HG03045 (cell line): Measurements from ENCODE around the gene USH2A.
"Not testable (repeated sequence)": the region's sequence is repeated elsewhere in the genome, so short reads cannot be mapped to it uniquely, and the experiment has no call there.

Experiments used
- ATAC-seq: cut with Tn5 transposase; IDR thresholded peaks from one replicate; pipeline ENCODE4 v1.9.1; 2021; ENCODE audit warnings: mild to moderate bottlenecking, moderate library complexity; ENCODE audit not compliant: unreplicated experiment

Gene USH2A

GRCh38 chr1:216057063-216057462, 366.2 kb downstream of the USH2A start:
- ATAC-seq = no peak

- no peak for ATAC-seq
Measured at GRCh38 chr1:216055004-216055403, 368.2 kb downstream of the USH2A start.

- no peak for ATAC-seq
Measured at GRCh38 chr1:216054600-216054999, 368.6 kb downstream of the USH2A start.

- no peak for ATAC-seq
Measured at GRCh38 chr1:216051071-216051470, 372.2 kb downstream of the USH2A start.

- ATAC-seq = no peak
Measured at GRCh38 chr1:216049741-216050430, 373.4 kb downstream of the USH2A start.

- no peak for ATAC-seq
Measured at GRCh38 chr1:216047811-216048572, 375.3 kb downstream of the USH2A start.

- no peak for ATAC-seq
Measured at GRCh38 chr1:216046336-216046735, 376.9 kb downstream of the USH2A start.

- ATAC-seq = no peak
Measured at GRCh38 chr1:216045400-216045799, 377.8 kb downstream of the USH2A start.

GRCh38 chr1:216044538-216044937, 378.7 kb downstream of the USH2A start:
- no peak for ATAC-seq

- ATAC-seq = no peak
Measured at GRCh38 chr1:216034506-216034905, 388.7 kb downstream of the USH2A start.

GRCh38 chr1:216032961-216033614, 390.2 kb downstream of the USH2A start:
- no peak for ATAC-seq

GRCh38 chr1:216032284-216032683, 391.0 kb downstream of the USH2A start:
- ATAC-seq = no peak

- ATAC-seq = no peak
Measured at GRCh38 chr1:216028631-216029030, 394.6 kb downstream of the USH2A start.

- ATAC-seq = no peak
Measured at GRCh38 chr1:216024546-216024945, 398.7 kb downstream of the USH2A start.

- no peak for ATAC-seq
Measured at GRCh38 chr1:216020743-216021345, 402.4 kb downstream of the USH2A start.

GRCh38 chr1:216015116-216015515, 408.1 kb downstream of the USH2A start:
- no peak for ATAC-seq

- no peak for ATAC-seq
Measured at GRCh38 chr1:216014086-216014485, 409.2 kb downstream of the USH2A start.

- ATAC-seq = not testable (repeated sequence)
Measured at GRCh38 chr1:216009456-216009855, 413.8 kb downstream of the USH2A start.

- ATAC-seq = peak; percentile 92
Measured at GRCh38 chr1:216005916-216006315, 417.3 kb downstream of the USH2A start.

- no peak for ATAC-seq
Measured at GRCh38 chr1:215992620-215993019, 430.6 kb downstream of the USH2A start.

GRCh38 chr1:215987092-215987875, 436.0 kb downstream of the USH2A start:
- no peak for ATAC-seq
